ENCODE data around the gene C17orf107.

The C17orf107 gene

DNA sequence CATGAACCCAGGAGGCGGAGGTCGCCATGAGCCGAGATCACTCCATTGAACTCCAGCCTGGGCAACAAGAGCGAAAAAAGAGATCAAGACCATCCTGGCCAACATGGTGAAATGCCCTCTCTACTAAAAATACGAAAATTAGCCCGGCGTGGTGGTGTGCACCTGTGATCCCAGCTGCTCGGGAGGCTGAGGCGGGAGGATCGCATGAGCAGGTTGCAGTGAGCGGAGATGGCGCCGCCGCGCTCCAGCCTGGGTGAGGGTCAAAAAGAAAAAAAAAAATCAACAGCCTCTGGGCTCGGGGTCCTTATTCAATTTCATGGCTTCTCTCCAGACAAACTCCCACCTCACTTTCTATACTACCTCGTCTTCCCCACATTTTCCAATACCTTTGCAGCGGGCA lies 29.5 kb downstream of the C17orf107 start:
- DNase-seq (ENCODE audit: low read depth): no peak
- TF ChIP-seq, protein P1, sequence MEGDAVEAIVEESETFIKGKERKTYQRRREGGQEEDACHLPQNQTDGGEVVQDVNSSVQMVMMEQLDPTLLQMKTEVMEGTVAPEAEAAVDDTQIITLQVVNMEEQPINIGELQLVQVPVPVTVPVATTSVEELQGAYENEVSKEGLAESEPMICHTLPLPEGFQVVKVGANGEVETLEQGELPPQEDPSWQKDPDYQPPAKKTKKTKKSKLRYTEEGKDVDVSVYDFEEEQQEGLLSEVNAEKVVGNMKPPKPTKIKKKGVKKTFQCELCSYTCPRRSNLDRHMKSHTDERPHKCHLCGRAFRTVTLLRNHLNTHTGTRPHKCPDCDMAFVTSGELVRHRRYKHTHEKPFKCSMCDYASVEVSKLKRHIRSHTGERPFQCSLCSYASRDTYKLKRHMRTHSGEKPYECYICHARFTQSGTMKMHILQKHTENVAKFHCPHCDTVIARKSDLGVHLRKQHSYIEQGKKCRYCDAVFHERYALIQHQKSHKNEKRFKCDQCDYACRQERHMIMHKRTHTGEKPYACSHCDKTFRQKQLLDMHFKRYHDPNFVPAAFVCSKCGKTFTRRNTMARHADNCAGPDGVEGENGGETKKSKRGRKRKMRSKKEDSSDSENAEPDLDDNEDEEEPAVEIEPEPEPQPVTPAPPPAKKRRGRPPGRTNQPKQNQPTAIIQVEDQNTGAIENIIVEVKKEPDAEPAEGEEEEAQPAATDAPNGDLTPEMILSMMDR (conservative IDR thresholded peaks at IDR 0.05; ENCODE audit: low read depth, low read length): no peak
- no peak overlapping the region for H3K4me3 ChIP-seq (ENCODE audit: low read depth, low read length)

DNA sequence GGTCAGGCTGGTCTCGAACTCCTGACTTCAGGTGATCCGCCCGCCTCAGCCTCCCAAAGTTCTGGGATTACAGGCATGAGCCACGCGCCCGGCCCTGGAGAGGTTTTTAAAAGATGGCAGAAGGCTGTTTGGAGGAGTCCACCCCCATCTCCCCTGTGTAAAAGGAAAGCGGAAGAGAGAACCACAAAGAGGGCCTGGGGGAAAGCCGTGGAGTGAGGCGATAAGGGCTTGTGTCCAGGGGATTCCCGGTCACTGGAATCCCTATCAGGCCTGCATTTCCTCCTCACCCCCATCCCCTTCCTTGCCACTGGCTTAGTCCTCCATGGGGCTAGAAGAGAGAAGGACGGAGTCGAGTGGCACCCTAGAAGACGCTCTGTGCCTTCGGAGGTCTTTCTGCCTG lies 32.6 kb downstream of the C17orf107 start, which contains the start of gene GP1BA:
GP1BA (plus strand) TSS at position 315 of the 400 bp plus-strand sequence. CDS start 328 bp downstream, outside the sequence.
- TF ChIP-seq, protein P1 (conservative IDR thresholded peaks at IDR 0.05; ENCODE audit: low read depth, low read length): no peak
- H3K4me3 ChIP-seq (ENCODE audit: low read depth, low read length): no peak within 1 kb of the TSS
- no peak for DNase-seq (ENCODE audit: low read depth)

DNA sequence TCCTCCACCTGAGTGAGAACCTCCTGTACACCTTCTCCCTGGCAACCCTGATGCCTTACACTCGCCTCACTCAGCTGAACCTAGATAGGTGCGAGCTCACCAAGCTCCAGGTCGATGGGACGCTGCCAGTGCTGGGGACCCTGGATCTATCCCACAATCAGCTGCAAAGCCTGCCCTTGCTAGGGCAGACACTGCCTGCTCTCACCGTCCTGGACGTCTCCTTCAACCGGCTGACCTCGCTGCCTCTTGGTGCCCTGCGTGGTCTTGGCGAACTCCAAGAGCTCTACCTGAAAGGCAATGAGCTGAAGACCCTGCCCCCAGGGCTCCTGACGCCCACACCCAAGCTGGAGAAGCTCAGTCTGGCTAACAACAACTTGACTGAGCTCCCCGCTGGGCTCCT lies 33.4 kb downstream of the C17orf107 start:
- H3K4me3 ChIP-seq (ENCODE audit: low read depth, low read length): no peak overlapping the region
- TF ChIP-seq, protein P1 (conservative IDR thresholded peaks at IDR 0.05; ENCODE audit: low read depth, low read length): no peak
- no peak for DNase-seq (ENCODE audit: low read depth)

DNA sequence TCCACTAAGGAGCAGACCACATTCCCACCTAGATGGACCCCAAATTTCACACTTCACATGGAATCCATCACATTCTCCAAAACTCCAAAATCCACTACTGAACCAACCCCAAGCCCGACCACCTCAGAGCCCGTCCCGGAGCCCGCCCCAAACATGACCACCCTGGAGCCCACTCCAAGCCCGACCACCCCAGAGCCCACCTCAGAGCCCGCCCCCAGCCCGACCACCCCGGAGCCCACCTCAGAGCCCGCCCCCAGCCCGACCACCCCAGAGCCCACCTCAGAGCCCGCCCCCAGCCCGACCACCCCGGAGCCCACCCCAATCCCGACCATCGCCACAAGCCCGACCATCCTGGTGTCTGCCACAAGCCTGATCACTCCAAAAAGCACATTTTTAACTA lies 34.3 kb downstream of the C17orf107 start:
- TF ChIP-seq, protein P1 (conservative IDR thresholded peaks at IDR 0.05; ENCODE audit: low read depth, low read length): no peak
- no peak overlapping the region for H3K4me3 ChIP-seq (ENCODE audit: low read depth, low read length)
- DNase-seq (ENCODE audit: low read depth): no peak

DNA sequence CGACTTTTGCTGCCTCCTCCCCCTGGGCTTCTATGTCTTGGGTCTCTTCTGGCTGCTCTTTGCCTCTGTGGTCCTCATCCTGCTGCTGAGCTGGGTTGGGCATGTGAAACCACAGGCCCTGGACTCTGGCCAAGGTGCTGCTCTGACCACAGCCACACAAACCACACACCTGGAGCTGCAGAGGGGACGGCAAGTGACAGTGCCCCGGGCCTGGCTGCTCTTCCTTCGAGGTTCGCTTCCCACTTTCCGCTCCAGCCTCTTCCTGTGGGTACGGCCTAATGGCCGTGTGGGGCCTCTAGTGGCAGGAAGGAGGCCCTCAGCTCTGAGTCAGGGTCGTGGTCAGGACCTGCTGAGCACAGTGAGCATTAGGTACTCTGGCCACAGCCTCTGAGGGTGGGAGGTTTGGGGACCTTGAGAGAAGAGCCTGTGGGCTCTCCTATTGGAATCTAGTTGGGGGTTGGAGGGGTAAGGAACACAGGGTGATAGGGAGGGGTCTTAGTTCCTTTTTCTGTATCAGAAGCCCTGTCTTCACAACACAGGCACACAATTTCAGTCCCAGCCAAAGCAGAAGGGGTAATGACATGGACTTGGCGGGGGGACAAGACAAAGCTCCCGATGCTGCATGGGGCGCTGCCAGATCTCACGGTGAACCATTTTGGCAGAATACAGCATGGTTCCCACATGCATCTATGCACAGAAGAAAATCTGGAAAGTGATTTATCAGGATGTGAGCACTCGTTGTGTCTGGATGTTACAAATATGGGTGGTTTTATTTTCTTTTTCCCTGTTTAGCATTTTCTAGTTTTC lies 35.0 kb downstream of the C17orf107 start:
- TF ChIP-seq, protein P1 (conservative IDR thresholded peaks at IDR 0.05; ENCODE audit: low read depth, low read length): peak; percentile 60
- no peak overlapping the region for H3K4me3 ChIP-seq (ENCODE audit: low read depth, low read length)
- peak; percentile 54 for DNase-seq (ENCODE audit: low read depth)

DNA sequence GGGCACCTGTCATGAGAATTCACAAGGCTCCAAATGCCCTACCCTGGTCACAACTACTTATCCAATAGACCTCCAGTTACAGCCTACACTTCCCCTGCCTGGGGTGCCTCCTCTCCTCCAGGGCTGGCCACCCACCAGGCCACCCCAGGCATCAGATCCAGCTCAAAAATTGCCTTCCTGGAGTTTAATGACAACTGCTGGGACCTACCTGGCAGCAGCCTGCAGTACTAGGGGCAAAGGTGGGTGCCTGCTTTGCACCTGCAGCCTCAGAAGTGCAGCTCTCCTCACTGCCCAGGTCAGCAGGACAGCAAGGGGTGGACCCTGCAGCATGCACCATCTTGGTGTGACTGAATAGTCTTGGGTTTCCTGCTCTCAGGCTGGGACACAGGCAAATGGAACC lies 36.3 kb downstream of the C17orf107 start:
- H3K4me3 ChIP-seq (ENCODE audit: low read depth, low read length): no peak overlapping the region
- no peak for DNase-seq (ENCODE audit: low read depth)
- TF ChIP-seq, protein P1 (conservative IDR thresholded peaks at IDR 0.05; ENCODE audit: low read depth, low read length): no peak

DNA sequence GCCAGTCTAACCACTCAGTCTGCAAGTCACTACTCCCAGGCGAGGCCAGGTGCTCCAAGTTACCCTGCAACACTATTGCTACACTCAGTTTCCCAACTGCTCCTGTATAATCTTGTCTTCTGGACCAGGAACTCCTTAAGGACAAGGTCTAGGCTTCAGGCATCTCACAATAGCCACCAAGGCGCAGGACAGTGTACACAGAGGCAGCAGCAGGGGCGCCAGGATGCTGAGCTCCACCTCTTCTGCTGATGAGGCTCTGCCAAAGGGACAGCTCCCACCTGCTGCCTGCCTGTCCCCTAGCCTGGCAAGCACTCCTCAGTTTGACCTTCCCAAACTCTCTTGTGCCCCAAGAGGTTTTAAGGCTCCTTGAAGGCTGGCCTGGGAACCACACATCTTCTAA lies 37.1 kb downstream of the C17orf107 start:
- no peak overlapping the region for H3K4me3 ChIP-seq (ENCODE audit: low read depth, low read length)
- no peak for DNase-seq (ENCODE audit: low read depth)
- TF ChIP-seq, protein P1 (conservative IDR thresholded peaks at IDR 0.05; ENCODE audit: low read depth, low read length): no peak
